Testis (tissue), 3 donors: ENCODE data around the gene C3. TPM values are rescaled to one million over a fixed set of nuclear protein-coding genes. Genes with fewer than 3 reads are reported as not detected.
"Not testable (repeated sequence)": the region's sequence is repeated elsewhere in the genome, so short reads cannot be mapped to it uniquely, and the experiment has no call there.

ENCODE experiments used
- DNase-seq: peaks from one replicate; pipeline ENCODE4 v3.0.0-alpha.2; 2019
- H3K27ac ChIP-seq, 2 donors: fragments of 200-600 bp; sonication (generic); one replicate each; pipeline ENCODE4 v1.5.1; 2019
- H3K27me3 ChIP-seq: fragments of 200-600 bp; sonication (generic); one replicate; pipeline ENCODE4 v1.5.1; 2019
- H3K36me3 ChIP-seq: fragments of 200-600 bp; sonication (generic); one replicate; pipeline ENCODE4 v1.5.1; 2017; ENCODE audit warnings: low read depth; ENCODE audit errors: missing control alignments
- H3K4me1 ChIP-seq: fragments of 200-600 bp; sonication (generic); one replicate; pipeline ENCODE4 v1.5.1; 2019
- H3K4me3 ChIP-seq, 2 donors: fragments of 200-600 bp; sonication (generic); one replicate each; pipeline ENCODE4 v1.5.1; 2017 to 2019
- H3K9me3 ChIP-seq: fragments of 200-600 bp; sonication (generic); one replicate; pipeline ENCODE4 v1.5.1; 2017
- CTCF ChIP-seq, 3 experiments: fragments of 450-650 bp in 2 of 3; fragments of 200-600 bp in 1 of 3; sonication (generic) in 1 of 3; IDR thresholded peaks; one replicate each; pipeline ENCODE4 v1.5.1; 2016 to 2019; ENCODE audit warnings: antibody characterized with exemption in 3 of 3, mild to moderate bottlenecking in 2 of 3, moderate library complexity in 1 of 3
- POLR2A ChIP-seq: fragments of 450-650 bp; IDR thresholded peaks from one replicate; pipeline ENCODE4 v1.6.1; 2017; ENCODE audit warnings: antibody characterized with exemption, mild to moderate bottlenecking, moderate library complexity
- WGBS, 2 donors: methylation state at CpG; one replicate each; pipeline ENCODE4 v1.1.5; 2018; 5-methylcytosine and 5-hydroxymethylcytosine counted together
- intact Hi-C: fragments of 100-400 bp; cut with DNase I; formaldehyde crosslinking; loops from one replicate; pipeline ENCODE4 v1.15.1; 2023; ENCODE audit warnings: low total_unique reads
- polyA plus RNA-seq: library from polyadenylated mRNA; stranded (reverse); fragments of 350-450 nt; fragmentation: Illumina TruSeq; extraction: RNeasy Lipid Tissue Mini Kit (QIAGEN cat#74804); gene quantifications from one replicate; pipeline ENCODE4 v1.2.3, GENCODE V29; 2014; ENCODE audit warnings: low read depth, low replicate concordance; ENCODE audit not compliant: insufficient read depth
- total RNA-seq, 2 donors: library from RNA; depleted of rRNA; stranded (reverse); fragments of >200 nt; gene quantifications; one replicate each; pipeline ENCODE4 v1.2.3, GENCODE V29; 2016

Gene C3
- total and polyA plus RNA-seq, 3 donors from 2014 or later, result 49.5 to 500 (median 131) TPM

GRCh38 chr19:6663236-6664201 lies 56.9 kb downstream of the C3 start:
- intact Hi-C loops, result no loop called here
- no peaks in the 10 kb centered on the region for H3K9me3 ChIP-seq
- no peak for DNase-seq
- no peak overlapping the region for H3K27ac ChIP-seq
- no peaks in the 10 kb centered on the region for H3K4me1 ChIP-seq
- no peak overlapping the region for H3K4me3 ChIP-seq
- TF ChIP-seq POLR2A (no peak), CTCF (IDR thresholded peaks at IDR 0.05) (no peak)
- no peaks in the 10 kb centered on the region for H3K36me3 ChIP-seq
- WGBS, 2 donors, result 82 to 91% methylated on average over 10 to 14 of the region's 14 CpGs
- no peaks in the 10 kb centered on the region for H3K27me3 ChIP-seq

- WGBS, 2 donors, result 82 to 93% methylated on average over 5 of the region's 5 CpGs
- H3K4me1 ChIP-seq, result no peaks in the 10 kb centered on the region
- no peaks in the 10 kb centered on the region for H3K27me3 ChIP-seq
- H3K27ac ChIP-seq, result no peak overlapping the region
- no peak overlapping the region for H3K4me3 ChIP-seq
- TF ChIP-seq CTCF (IDR thresholded peaks at IDR 0.05) (no peak), POLR2A (no peak)
- H3K36me3 ChIP-seq, result no peaks in the 10 kb centered on the region
- no peak for DNase-seq
- no peaks in the 10 kb centered on the region for H3K9me3 ChIP-seq
- intact Hi-C loops, result no loop called here
Measured at GRCh38 chr19:6662702-6663101, 57.7 kb downstream of the C3 start.

GRCh38 chr19:6661509-6662244 lies 58.8 kb downstream of the C3 start:
- H3K4me3 ChIP-seq, H3K36me3 ChIP-seq, H3K27ac ChIP-seq, H3K27me3 ChIP-seq, H3K4me1 ChIP-seq, H3K9me3 ChIP-seq, DNase-seq, intact Hi-C loops: not testable (repeated sequence)
- 42 to 48% methylated on average over 10 of the region's 10 CpGs for WGBS, 2 donors

GRCh38 chr19:6660930-6661329 lies 59.5 kb downstream of the C3 start:
- TF ChIP-seq POLR2A (no peak), CTCF (IDR thresholded peaks at IDR 0.05) (no peak)
- Histone ChIP-seq H3K27ac (no peak overlapping the region), H3K36me3 (no peaks in the 10 kb centered on the region), H3K4me3 (no peak overlapping the region), H3K27me3 (no peaks in the 10 kb centered on the region), H3K9me3 (no peaks in the 10 kb centered on the region), H3K4me1 (no peaks in the 10 kb centered on the region)
- WGBS, 2 donors, result 39 to 48% methylated on average over 8 to 20 of the region's 20 CpGs
- intact Hi-C loops, result no loop called here
- DNase-seq, result peak; percentile 22

- H3K36me3 ChIP-seq, H3K4me1 ChIP-seq, H3K4me3 ChIP-seq, H3K27ac ChIP-seq, DNase-seq, intact Hi-C loops, H3K27me3 ChIP-seq, H3K9me3 ChIP-seq: not testable (repeated sequence)
- 67 to 68% methylated on average over 9 of the region's 9 CpGs for WGBS, 2 donors
Measured at GRCh38 chr19:6656390-6656789, 64.1 kb downstream of the C3 start.
